ENCODE results near the gene PFKP.

GRCh38 chr10:3093996-3094395 lies 26.6 kb downstream of the PFKP start:
- TF ChIP-seq CTCF (IDR thresholded peaks at IDR 0.05) (no peak), EZH2 (IDR thresholded peaks at IDR 0.05) (no peak)

All from neural progenitor cell (in vitro differentiated cells).